Measurements from ENCODE around the gene NOXA1.

DNA sequence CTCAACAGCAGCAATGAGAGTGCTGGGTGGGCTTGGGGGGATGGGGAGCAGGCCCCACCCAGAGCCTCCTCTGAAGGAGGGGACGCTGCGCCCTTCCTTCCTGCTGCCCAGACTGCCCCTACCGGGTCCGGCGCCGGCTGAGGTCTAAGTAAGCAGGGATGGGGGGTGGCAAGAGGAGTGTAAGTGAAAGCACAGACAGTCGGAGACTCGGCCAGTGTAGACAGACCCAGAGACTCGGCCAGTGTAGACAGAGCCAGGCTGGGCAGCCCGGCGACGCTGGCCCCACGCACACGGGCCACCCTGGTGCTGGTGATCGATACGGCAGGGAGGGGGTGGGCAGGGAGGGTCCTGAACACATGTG, 25.4 kb downstream of the NOXA1 start:
- TF ChIP-seq POLR2AphosphoS5 (IDR thresholded peaks at IDR 0.05) (no peak), POLR2A (IDR thresholded peaks at IDR 0.05) (no peak)
